Measurements from ENCODE around the gene MAP3K4.

Gene MAP3K4

DNA sequence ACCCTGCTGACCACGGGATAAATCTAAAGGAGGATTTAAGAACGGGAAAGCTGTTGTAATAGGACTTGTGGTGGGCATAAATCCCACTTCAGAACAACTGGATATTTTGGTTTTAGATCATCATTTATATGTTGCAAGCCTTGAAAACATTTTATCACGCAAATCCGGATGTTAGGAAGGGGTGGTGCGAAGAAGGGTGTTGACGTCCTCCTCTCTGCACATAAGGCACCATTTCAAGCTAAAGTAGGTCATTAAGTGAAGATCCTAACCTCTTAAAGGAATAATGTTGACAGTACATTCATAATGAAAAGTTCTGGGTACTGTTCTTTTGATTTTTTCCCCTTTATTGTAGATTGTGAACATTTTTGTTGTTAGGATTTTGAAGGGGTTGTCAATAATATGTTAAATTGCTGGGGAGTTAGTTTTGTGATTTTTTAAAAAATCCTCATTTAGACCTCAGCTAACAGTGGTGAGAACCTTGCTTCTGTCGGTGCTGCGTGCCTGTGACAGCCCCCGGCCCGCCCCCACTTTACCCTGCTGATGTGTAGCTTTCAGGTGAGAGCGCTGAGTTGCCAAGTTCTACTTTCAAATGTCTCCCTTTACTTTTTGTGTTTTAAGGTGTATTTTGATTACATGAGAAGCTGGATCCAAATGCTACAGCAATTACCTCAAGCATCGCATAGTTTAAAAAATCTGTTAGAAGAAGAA lies 88.8 kb downstream of the MAP3K4 start:
- DNase-seq (ENCODE audit: low spot score): no peak

DNA sequence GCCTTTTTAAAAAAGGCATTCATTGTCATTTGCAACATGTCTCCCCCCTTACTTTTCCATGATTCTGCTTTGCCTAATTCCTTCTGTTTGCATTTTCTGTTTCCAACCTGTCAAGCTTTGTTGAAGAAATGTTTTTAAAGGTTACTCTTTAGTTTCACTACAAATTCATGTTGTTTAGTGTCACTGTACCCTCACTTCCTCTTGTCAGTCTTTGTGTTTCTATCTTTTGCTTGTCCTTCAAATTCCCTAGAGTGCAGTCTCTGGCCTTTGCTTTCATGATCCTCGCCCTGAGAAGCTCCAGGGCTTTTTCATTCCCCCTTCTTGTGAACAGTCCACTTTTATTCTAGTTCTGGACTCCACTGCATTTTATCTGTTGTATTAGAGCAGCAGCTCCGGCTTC lies 90.6 kb downstream of the MAP3K4 start:
- no peak for DNase-seq (ENCODE audit: low spot score)

DNA sequence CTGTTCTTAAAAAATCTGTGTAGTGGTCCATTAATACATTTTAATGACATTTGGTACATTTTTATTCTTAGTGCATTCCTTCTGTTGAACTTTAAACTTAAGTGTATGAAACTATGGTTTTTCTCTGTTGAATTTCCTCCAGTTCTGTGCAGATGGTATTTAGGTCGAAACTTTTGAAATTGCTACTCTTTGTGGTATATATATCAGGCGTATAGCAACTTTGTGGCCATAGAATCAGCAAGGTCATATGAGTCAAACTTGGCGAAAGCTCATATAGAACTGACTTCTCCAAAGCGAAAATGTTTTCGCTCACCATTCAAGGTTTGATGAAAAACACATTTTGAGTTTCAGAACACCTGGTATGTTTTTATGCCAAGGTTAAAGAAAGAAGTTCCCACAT lies 93.7 kb downstream of the MAP3K4 start:
- DNase-seq (ENCODE audit: low spot score): no peak

DNA sequence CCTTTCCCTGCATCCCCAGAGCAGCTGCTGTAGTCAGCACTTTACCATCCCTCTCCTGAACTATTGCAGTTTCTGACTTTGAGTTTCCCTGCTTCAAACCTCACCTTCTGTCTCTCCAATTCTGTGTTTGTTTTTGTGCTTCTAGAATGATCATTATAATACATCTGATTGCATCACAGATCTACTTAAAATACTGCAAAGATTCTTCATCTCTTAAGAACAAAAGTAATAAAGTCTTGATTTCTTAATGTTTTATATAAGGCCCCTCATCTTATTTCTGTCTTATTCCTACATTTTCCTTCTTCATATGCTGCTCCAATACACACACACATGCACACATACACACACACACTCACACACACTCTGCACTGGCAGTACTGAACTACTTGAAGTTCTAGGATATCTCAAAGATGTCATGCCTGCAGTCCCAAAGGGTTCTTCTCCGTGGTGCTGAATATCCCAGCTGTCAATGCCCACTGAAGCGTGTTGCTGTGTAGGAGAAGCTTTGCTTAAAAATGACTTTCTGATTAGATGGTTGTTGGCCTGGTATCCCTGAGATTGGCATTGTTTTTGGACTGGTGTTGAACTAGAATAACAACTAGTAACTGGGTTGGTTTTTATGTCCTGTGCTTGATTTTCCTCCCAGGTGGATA lies 97.2 kb downstream of the MAP3K4 start:
- DNase-seq (ENCODE audit: low spot score): no peak

DNA sequence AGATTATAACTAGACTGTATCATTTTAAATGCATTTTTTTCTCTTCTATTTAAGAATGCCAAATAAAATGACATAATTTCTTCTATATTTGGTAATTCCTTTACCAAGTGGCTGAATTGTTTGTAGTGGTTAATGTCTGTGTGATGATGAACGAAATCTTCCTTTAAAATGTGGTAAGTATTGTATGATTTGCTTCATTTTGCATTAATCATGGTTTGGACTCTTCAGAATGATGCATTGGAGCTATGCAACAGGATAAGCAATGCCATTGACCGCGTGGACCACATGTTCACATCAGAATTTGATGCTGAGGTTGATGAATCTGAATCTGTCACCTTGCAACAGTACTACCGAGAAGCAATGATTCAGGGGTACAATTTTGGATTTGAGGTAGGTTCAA lies 99.6 kb downstream of the MAP3K4 start:
- DNase-seq (ENCODE audit: low spot score): no peak

DNA sequence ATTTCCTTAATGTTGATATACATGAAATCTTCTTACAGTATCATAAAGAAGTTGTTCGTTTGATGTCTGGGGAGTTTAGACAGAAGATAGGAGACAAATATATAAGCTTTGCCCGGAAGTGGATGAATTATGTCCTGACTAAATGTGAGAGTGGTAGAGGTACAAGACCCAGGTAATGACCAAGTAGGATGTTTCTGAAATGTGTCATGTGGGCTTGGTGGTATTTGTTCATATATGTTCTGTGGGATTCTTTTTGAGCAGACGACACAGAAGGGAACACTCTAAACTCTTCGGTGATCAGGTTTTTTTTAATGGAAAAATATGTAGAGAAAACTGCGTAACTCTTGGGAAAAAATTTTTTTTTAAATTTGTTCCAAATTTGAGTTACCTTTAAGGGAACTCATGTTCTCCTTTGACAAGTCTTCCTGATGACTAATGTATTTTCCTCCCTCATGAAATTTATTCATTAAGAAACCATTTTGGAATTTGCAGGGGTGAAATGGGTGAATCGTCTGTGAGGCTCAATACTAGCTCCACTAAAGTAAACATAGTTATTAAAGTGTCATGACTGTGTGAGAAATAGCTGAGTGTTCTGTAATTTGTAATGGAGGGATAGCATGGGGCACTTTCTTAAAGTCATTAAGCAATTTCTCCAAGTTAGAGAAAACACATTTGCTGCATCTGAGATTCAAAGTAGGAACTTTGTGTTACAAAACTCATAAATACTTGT lies 100.6 kb downstream of the MAP3K4 start:
- no peak for DNase-seq (ENCODE audit: low spot score)

DNA sequence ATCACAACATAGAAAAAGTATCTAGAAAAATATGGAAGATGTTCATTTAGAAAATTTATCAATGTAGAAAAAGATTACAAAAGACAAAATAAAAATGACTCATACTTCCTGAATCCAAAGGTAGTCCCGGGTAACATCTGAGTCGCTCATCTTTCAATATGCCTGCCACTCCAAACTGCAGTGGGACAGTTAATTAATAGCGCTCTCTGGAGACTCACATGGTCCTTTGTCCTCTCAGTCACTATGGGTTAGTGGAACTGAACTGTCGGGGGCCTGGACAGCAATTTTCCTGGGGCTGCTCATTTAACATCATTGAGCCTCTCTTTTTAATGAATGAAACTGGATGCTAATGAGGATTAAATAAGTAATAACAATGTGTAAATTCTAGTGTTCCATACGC lies 103.4 kb downstream of the MAP3K4 start:
- no peak for DNase-seq (ENCODE audit: low spot score)

DNA sequence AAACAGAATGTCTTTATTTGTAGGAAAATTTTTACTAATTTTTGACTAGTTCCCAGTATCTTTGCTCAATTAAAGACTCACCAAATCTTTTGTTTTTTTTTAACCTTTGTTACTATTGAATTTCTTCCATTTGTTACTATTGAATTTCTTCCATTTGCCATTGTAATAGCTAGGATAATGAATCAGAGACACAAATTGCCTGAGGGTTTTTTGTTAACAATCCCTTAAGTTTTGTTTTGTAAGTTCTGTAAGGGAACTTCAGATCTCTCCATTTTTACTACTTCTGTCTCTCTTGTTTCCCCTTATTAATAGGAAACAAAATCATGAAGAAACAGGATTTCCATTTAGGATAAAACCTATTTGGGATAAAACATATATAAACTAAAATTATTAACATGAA lies 104.3 kb downstream of the MAP3K4 start:
- no peak for DNase-seq (ENCODE audit: low spot score)

DNA sequence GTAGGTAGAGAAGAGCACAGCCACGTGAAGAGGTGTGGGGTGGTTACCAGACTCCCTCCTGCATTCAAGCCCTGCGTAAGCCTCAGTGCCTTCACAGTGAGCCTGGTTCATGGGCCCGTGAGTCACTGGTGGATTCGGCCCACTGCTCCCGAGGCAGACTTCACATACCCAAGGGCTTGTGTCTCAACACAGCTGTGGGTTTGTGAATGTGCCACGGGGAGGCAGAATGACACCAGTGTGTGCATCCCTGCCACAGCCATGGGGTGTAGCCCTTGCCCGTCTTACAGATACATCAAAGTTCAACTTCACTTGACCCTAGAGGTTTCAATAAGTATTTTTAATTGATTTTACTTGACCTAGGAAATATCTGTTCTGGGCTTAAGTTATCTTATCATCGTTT lies 108.5 kb downstream of the MAP3K4 start:
- DNase-seq (ENCODE audit: low spot score): peak; percentile 76

DNA sequence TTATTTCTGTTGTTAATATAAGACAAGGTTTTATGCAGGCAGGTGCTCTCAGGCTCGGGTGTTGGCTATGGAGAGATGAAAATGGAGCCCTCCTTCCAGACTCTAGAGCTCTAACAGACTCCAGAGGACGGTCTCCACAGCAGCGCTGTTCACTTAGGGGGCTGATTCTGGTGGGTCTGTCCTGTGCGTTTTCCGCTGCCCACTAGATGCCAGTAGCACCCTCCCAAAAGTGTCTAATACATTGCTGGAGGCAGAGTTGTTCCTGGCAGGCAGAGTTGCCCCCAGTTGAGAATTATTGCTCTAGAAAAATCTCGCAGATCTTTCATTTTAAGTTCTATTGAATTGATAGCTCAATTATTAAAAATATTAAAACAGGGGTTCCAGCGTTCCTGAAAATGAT lies 109.9 kb downstream of the MAP3K4 start:
- peak; percentile 51 for DNase-seq (ENCODE audit: low spot score)

DNA sequence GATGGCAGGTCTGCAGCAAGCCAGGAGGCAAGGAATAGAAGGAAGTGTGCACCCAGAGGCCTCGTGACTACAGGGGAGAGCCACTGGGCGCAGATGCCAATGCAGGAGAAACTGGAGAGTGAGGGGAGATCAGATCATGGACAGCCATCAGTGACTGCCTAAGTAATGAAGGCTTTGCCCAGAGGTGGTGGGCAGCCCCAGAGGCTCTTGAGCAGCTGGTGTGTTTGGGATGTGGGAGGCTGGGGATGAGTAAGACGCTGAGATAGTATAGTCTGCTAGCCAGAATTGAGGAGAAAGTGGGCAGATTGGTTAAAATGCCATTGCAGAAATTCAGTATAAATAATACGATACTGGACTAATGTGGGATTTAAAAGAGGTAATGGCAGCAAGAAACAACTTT lies 111.9 kb downstream of the MAP3K4 start:
- no peak for DNase-seq (ENCODE audit: low spot score)

DNA sequence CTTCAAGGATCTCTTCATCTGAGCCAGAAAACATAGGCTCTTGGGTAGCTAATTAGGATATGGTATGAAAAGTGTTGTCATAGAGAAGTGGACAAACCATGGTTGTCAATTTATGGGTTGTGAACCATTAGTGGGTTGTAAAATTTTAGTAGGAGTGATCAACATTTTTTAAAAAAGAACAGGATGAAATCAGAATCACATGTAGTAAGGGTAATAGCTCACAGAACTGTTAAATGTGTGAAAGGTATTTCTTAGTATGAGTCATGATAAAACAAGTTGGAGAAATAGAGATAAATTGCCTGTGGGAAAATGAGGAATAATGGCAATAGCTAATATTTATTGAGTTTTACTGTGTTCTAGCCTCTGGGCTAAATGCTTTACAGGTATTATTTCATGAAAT lies 113.4 kb downstream of the MAP3K4 start:
- DNase-seq (ENCODE audit: low spot score): no peak

DNA sequence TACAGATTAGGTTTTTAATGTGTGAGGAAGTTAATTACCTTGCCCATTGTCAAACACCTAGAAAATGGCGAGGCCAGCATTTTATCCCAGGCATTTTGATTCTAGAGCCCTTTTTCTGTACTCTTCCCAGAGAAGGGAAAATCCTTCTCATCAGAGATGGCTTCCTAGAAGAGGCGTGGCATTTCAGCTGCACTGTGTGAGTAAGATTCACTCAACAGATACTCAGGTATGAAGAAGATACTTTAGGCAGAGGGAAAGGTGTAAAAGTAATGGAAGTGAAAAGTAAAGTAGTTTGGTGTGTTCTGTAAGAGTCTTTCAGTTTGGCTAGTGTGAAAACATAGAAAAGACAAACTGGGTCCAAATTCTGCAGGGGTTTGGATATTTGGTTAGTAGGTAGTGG lies 113.8 kb downstream of the MAP3K4 start:
- no peak for DNase-seq (ENCODE audit: low spot score)

DNA sequence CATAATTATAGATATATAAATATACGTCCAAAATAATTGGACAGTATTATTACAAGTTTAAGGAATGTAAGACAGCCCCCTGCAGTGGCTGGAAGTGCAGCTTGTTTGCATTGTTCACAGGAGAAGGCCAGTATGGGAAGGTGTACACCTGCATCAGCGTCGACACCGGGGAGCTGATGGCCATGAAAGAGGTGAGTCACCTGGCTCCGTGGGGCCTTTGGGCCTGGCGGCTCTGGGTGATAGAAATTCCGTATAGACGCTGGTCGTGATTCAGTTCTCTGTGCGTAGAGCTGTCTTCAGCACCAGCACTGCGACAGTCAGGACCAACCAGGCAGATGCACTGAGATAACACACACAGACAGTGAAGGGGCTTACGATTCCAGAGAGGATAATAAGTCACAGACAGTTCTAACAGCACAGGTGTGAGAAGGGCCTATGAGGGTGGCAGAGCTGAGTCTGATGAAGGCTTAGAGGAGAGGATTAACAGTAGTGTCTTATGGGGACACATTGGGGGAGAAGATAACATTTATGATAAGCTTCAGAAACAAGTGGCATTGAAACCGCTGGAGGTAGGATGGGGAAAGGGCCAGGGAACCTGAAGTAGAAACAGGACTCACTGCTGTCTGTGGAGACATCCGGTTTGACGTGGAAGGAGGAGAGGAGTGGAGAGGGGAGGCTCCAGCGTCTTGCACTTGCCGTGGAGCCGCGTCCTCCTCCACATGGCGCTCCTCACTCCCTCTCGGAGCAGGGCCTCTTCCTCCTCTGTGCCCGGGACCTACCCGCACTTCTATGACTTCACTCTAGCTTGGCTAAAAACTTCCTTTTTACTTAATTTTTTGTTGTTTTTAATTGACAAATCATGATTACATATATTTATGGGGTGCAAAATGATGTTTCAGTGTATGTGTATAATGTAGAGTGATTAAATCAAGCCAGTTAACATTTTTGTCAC lies 116.5 kb downstream of the MAP3K4 start:
- no peak for DNase-seq (ENCODE audit: low spot score)

DNA sequence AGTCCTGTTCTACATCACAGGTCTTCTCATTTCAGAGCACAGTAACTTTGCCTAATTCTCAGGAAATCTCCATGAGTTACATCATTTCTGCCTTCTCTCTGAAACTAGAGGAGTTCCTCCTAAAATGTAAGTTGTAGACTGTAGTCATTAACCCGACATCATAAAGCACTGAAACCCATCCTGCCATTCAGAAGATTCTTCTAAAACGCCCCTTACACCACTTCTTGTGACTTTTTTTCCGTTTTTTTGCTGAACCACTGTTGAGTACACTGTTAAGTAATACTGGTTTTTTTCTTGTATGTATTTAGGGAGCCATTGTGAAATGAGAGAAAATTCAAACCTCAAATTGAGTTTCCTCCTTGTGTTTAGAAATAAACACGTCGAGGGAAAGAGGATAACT lies 117.3 kb downstream of the MAP3K4 start:
- DNase-seq (ENCODE audit: low spot score): no peak

DNA sequence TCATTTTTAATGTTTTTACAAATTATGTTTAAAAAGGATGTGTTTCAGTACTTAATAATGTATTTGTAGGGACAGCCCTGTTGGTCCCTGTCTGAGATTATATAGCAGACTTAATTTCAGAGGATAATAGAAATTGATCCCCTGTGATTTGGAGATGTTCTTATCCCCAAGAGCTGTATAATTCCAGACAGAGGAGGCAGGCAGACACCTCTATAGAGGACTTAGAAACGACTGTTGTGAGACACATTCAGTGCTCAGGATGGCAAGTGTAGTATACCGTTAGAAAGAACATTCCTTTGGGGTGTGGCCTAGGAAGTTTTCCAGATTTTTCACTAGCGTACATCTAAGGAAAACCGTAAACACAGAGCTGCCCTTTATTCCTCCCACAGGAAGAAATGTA lies 117.8 kb downstream of the MAP3K4 start:
- no peak for DNase-seq (ENCODE audit: low spot score)

DNA sequence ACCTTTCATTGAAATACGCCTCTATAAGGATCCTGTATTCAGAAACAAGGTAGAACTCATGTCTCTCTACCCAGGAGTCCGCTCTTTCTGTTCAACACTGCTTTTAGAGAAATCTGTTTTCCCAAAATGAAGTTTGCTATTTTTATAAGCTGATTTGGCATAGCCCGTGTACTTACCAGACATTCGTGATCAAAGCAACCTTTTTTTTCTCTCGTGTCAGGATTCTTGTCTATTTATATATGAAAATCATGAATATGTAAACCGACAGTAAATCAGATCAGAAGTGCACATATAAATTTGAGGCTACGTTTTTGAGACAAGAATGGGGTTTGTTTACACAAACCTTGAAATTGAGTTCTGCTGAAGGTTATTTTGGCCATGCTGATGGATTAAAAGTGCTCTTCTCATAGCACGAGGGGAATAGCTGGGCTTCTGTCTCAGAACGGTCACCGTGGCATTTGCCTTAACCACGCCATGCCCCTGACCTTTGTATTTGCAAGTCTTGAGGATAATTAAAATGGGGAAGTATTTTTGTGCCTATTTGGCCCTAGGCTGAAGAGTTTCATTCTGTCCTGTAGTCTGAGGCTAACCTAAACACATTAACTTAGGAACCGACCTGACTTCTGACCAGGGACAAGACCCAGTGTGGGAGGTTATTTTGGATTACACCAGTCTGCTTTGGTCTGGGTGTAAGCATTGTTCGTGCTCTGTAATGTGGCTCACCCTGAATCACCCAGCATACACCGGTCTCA lies 118.6 kb downstream of the MAP3K4 start:
- DNase-seq (ENCODE audit: low spot score): no peak

DNA sequence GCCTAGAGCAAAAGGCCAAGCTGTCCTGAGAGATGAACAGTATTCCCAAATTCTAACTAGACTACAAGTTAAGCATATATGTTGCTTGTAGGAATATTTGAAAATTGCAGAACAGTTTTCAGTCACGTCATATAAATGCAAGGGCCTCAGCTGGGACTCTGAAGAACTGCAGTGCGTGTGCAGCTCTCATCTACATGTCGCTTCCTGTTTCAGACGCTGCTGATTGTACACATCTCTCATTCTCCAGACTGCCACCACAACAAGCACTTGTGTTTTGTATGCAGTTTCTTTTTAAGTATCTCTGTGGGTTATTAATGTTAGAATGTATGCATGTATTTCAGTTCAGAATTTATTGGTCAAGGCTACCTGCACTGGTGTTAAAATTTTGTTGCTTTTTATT lies 119.7 kb downstream of the MAP3K4 start:
- no peak for DNase-seq (ENCODE audit: low spot score)

DNA sequence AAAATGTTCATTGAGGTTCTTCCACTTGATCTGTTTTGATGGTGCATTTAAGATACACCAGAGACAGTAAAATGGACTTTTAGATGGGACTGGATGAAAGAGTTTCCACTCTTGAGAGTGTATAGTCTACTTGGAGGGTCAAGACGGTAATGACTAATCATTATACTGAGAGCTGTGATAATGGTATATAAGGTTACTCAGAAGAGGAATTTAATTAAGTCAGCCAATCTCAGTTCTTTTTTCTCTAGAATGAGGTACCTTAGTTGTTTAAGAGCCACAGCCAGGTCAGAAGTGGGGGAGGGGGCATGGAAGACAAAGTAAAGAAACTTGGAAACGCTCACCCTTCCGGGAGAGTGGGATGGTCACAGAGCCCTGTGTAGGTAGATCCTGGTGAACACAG lies 123.9 kb downstream of the MAP3K4 start:
- DNase-seq (ENCODE audit: low spot score): no peak

DNA sequence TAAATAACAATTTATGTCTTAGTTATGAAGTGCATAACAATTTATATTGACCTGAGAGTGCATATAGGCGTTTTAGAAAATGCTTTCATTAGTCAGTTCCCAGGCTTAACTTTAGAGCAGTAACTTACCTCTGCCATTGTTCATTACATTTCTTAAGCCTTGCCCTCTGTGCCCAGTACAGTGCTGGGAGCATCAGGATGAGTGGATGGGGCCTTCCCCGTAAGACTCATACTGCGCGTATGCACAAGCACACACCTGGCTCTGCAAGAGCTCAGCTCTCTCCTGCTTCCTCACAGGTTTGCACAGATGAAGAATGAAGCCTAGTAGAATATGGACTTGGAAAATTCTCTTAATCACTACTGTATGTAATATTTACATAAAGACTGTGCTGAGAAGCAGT lies 125.0 kb downstream of the MAP3K4 start:
- DNase-seq (ENCODE audit: low spot score): no peak

DNA sequence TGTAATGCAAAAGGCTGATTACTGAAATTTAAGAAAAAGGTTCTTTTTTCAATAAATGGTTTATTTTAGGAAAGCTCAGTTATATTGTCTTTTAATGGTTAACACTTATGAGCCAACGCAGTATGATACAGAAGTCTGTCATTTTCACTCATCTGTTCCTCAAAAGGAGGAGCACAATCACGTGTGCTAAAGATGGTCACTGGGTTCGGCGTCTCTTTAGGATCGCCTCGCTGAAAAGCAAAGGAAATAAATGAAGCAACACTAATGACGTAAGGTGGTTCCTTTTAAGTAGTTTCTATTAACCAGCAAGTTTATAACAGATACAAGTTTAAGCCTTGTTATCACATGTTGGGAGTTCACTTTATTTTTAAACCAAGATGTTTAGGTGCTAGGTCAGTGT lies 125.7 kb downstream of the MAP3K4 start:
- DNase-seq (ENCODE audit: low spot score): peak; percentile 42

DNA sequence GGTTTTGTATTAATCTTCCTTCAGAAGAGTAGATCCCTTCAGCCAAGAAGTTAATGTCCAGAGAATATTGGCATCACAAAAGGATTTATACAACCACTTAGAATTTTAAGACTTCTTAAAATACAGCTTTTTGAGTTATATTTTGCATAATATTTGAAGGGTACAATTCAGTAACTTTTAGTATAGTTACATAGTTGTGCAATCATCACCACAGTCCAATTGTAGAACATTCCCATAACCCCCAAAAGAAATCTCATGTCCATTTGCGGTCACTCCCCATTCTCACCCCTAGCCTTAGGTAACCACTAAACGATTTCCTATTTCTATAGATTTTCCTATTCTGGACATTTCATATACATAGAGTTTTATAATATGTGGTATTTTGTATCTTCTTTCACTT lies 126.4 kb downstream of the MAP3K4 start:
- no peak for DNase-seq (ENCODE audit: low spot score)

All from globus pallidus (tissue), 1 donor.